Hepatocyte (in vitro differentiated cells): Measurements from ENCODE around the gene SYCP2L. TPM values are rescaled to one million over a fixed set of nuclear protein-coding genes. Genes with fewer than 3 reads are reported as not detected.
A peak's percentile ranks its signal among the peaks of the same experiment; 100 is the strongest.

Source experiments
- DNase-seq: peaks from one replicate; pipeline ENCODE4 v3.0.0-alpha.2; 2016; ENCODE audit warnings: low spot score
- H2AFZ ChIP-seq: fragments of 200-600 bp; sonication (generic); 2 replicates; pipeline ENCODE4 v1.6.0; 2016; ENCODE audit warnings: antibody characterized with exemption, mild to moderate bottlenecking
- H3K27ac ChIP-seq: fragments of 200-600 bp; sonication (generic); 2 replicates; pipeline ENCODE4 v1.5.1; 2016; ENCODE audit warnings: mild to moderate bottlenecking
- H3K27me3 ChIP-seq: fragments of 200-600 bp; sonication (generic); 2 replicates; pipeline ENCODE4 v1.6.1; 2016
- H3K36me3 ChIP-seq: fragments of 200-600 bp; sonication (generic); replicated peaks from 2 replicates; pipeline ENCODE4 v1.5.1; 2016; ENCODE audit warnings: low read depth; ENCODE audit not compliant: insufficient read depth
- H3K4me1 ChIP-seq: fragments of 200-600 bp; sonication (generic); 2 replicates; pipeline ENCODE4 v1.5.1; 2016; ENCODE audit warnings: mild to moderate bottlenecking, moderate library complexity; ENCODE audit not compliant: insufficient read depth
- H3K4me2 ChIP-seq: fragments of 200-600 bp; sonication (generic); 2 replicates; pipeline ENCODE4 v1.6.0; 2016
- H3K4me3 ChIP-seq: fragments of 200-600 bp; sonication (generic); 2 replicates; pipeline ENCODE4 v1.5.1; 2016; ENCODE audit warnings: mild to moderate bottlenecking
- H3K79me2 ChIP-seq: fragments of 200-600 bp; sonication (generic); 2 replicates; pipeline ENCODE4 v1.6.0; 2017; ENCODE audit warnings: mild to moderate bottlenecking
- H3K9me2 ChIP-seq: fragments of 200-600 bp; sonication (generic); replicated peaks from 2 replicates; pipeline ENCODE4 v1.6.0; 2017; ENCODE audit warnings: mild to moderate bottlenecking; ENCODE audit not compliant: insufficient read depth
- H3K9me3 ChIP-seq: fragments of 200-600 bp; sonication (generic); 2 replicates; pipeline ENCODE4 v1.5.1; 2016; ENCODE audit warnings: low read depth, mild to moderate bottlenecking
- H4K20me1 ChIP-seq: fragments of 200-600 bp; sonication (generic); 2 replicates; pipeline ENCODE4 v1.6.0; 2016; ENCODE audit warnings: mild to moderate bottlenecking; ENCODE audit not compliant: insufficient read depth, poor library complexity, severe bottlenecking
- CTCF ChIP-seq: fragments of 200-600 bp; sonication (generic); IDR thresholded peaks from 2 replicates; pipeline ENCODE4 v1.5.1; 2016; ENCODE audit warnings: antibody characterized with exemption, mild to moderate bottlenecking; ENCODE audit not compliant: poor library complexity
- EZH2 ChIP-seq: fragments of 200-600 bp; sonication (generic); IDR thresholded peaks from 2 replicates; pipeline ENCODE4 v1.6.1; 2016; ENCODE audit warnings: antibody characterized with exemption, mild to moderate bottlenecking, borderline replicate concordance
- EZH2phosphoT487 ChIP-seq: fragments of 200-600 bp; sonication (generic); IDR thresholded peaks from one replicate; pipeline ENCODE4 v1.6.1; 2018; ENCODE audit warnings: antibody characterized with exemption, mild to moderate bottlenecking, low read depth, moderate library complexity; ENCODE audit not compliant: unreplicated experiment, severe bottlenecking
- WGBS: methylation state at CpG from one replicate; pipeline ENCODE4 v1.1.6; 2016; ENCODE audit warnings: low lambda C conversion rate; ENCODE audit errors: missing lambda C conversion rate; 5-methylcytosine and 5-hydroxymethylcytosine counted together
- polyA plus RNA-seq: library from polyadenylated mRNA; unstranded; fragments of >200 nt; fragmentation: Nextera tagmentation; extraction: Ambion mirVana; gene quantifications from 2 replicates; pipeline ENCODE4 v1.2.1, GENCODE V29; 2016
- total RNA-seq: library from RNA; depleted of rRNA; stranded (reverse); fragments of >200 nt; gene quantifications from 2 replicates; pipeline ENCODE4 v1.2.3, GENCODE V29; 2014

Gene SYCP2L
- total and polyA plus RNA-seq, 2 experiments from 2014 or later, result 0.37 to 1.00 TPM

GRCh38 chr6:10949579-10950490 is 63.0 kb downstream of the SYCP2L start:
- Histone ChIP-seq H3K79me2 (no peaks in the 10 kb centered on the region), H3K36me3 (no peaks in the 10 kb centered on the region), H3K9me3 (no peaks in the 10 kb centered on the region), H2AFZ (no peak overlapping the region), H3K4me2 (no peak overlapping the region), H3K27me3 (no peaks in the 10 kb centered on the region), H4K20me1 (no peaks in the 10 kb centered on the region), H3K4me3 (no peak overlapping the region), H3K4me1 (no peaks in the 10 kb centered on the region), H3K27ac (no peak overlapping the region), H3K9me2 (no peaks in the 10 kb centered on the region)
- WGBS, result 86% methylated on average over 6 of the region's 6 CpGs
- DNase-seq, result no peak
- TF ChIP-seq EZH2, result no peak
- TF ChIP-seq CTCF, result no peak
- no peak for TF ChIP-seq EZH2phosphoT487

GRCh38 chr6:10951675-10952282 is 64.9 kb downstream of the SYCP2L start:
- Histone ChIP-seq H3K4me3 (no peak overlapping the region), H2AFZ (no peak overlapping the region), H3K27me3 (no peaks in the 10 kb centered on the region), H3K4me1 (no peaks in the 10 kb centered on the region), H3K4me2 (peak overlapping the region; percentile 33), H3K9me2 (no peaks in the 10 kb centered on the region), H3K79me2 (no peaks in the 10 kb centered on the region), H3K27ac (peak overlapping the region; percentile 5), H4K20me1 (no peaks in the 10 kb centered on the region), H3K9me3 (no peaks in the 10 kb centered on the region), H3K36me3 (no peaks in the 10 kb centered on the region)
- DNase-seq, result peak; percentile 62
- 26% methylated on average over 6 of the region's 6 CpGs for WGBS
- TF ChIP-seq EZH2 (no peak), CTCF (peak; percentile 80)

- Histone ChIP-seq H3K9me2 (no peaks in the 10 kb centered on the region), H3K4me3 (no peak overlapping the region), H2AFZ (no peak overlapping the region), H3K36me3 (no peaks in the 10 kb centered on the region), H3K4me1 (no peaks in the 10 kb centered on the region), H3K4me2 (no peak overlapping the region), H3K9me3 (no peaks in the 10 kb centered on the region), H3K27me3 (no peaks in the 10 kb centered on the region), H4K20me1 (no peaks in the 10 kb centered on the region), H3K79me2 (no peaks in the 10 kb centered on the region), H3K27ac (no peak overlapping the region)
- TF ChIP-seq EZH2phosphoT487 (no peak), EZH2 (no peak), CTCF (peak; percentile 82)
- DNase-seq, result peak; percentile 92
- WGBS, result 35% methylated on average over 15 of the region's 15 CpGs
Observed at GRCh38 chr6:10954590-10955010, 67.7 kb downstream of the SYCP2L start.
